HepG2 (cell line): ENCODE measurements around the gene PAQR7.

Experiments used
- CENPT ChIP-seq: sonication (generic); formaldehyde crosslinking; IDR thresholded peaks from 2 replicates; pipeline ENCODE4 v1.8.0; 2022; ENCODE audit warnings: low read depth, mild to moderate bottlenecking, moderate library complexity, missing genetic modification reagents
- HNRNPL ChIP-seq: fragments of 200-400 bp; formaldehyde crosslinking; IDR thresholded peaks from 2 replicates; pipeline ENCODE4 v1.6.1; 2017; ENCODE audit warnings: mild to moderate bottlenecking, low read depth, low read length
- MED1 ChIP-seq: sonication (generic); formaldehyde crosslinking; IDR thresholded peaks from 2 replicates; pipeline ENCODE4 v1.4.0; 2020; ENCODE audit warnings: missing genetic modification reagents
- MEIS2 ChIP-seq: sonication (generic); formaldehyde crosslinking; IDR thresholded peaks from 2 replicates; pipeline ENCODE4 v1.9.0; 2021; ENCODE audit warnings: mild to moderate bottlenecking, missing genetic modification reagents
- PATZ1 ChIP-seq: sonication (generic); formaldehyde crosslinking; IDR thresholded peaks from 2 replicates; pipeline ENCODE4 v1.4.0; 2020; ENCODE audit warnings: missing genetic modification reagents
- POLR2A ChIP-seq, 2 experiments: IDR thresholded peaks; 2 replicates each; pipeline ENCODE4 v1.6.1; 2011; ENCODE audit warnings: low read depth in 2 of 2, low read length in 2 of 2, mild to moderate bottlenecking in 1 of 2, moderate library complexity in 1 of 2; ENCODE audit not compliant: insufficient read depth in 1 of 2
- SAFB2 ChIP-seq: sonication (generic); formaldehyde crosslinking; IDR thresholded peaks from 2 replicates; pipeline ENCODE4 v1.5.1; 2020; ENCODE audit warnings: missing genetic modification reagents, low read depth, mild to moderate bottlenecking, borderline replicate concordance
- TBP ChIP-seq: sonication (generic); formaldehyde crosslinking; IDR thresholded peaks from 2 replicates; pipeline ENCODE4 v1.5.0; 2020; ENCODE audit warnings: missing genetic modification reagents
- THAP11 ChIP-seq: IDR thresholded peaks from 2 replicates; pipeline ENCODE4 v1.6.1; 2016; ENCODE audit warnings: missing biosample characterization, missing genetic modification reagents
- XBP1 ChIP-seq: sonication (generic); formaldehyde crosslinking; IDR thresholded peaks from 2 replicates; pipeline ENCODE4 v1.5.0; 2020; ENCODE audit warnings: missing genetic modification reagents
- ZBTB46 ChIP-seq: sonication (generic); formaldehyde crosslinking; IDR thresholded peaks from 2 replicates; pipeline ENCODE4 v1.4.0; 2020; ENCODE audit warnings: mild to moderate bottlenecking, missing genetic modification reagents, borderline replicate concordance
- ZNF7 ChIP-seq: IDR thresholded peaks from 2 replicates; pipeline ENCODE4 v1.6.1; 2016; ENCODE audit warnings: missing biosample characterization, missing genetic modification reagents
- ZSCAN5A ChIP-seq: sonication (generic); formaldehyde crosslinking; IDR thresholded peaks from 2 replicates; pipeline ENCODE4 v1.8.0; 2022; ENCODE audit warnings: mild to moderate bottlenecking, missing genetic modification reagents, borderline replicate concordance

- TF ChIP-seq THAP11 (no peak), XBP1 (CRISPR knock-in tag) (no peak), HNRNPL (no peak), PATZ1 (CRISPR knock-in tag) (no peak), MEIS2 (CRISPR knock-in tag) (no peak), POLR2A (IDR thresholded peaks at IDR 0.05; ENCODE audit: insufficient read depth in 1 of 2, low read depth in 2 of 2, low read length in 2 of 2) (no peak), ZNF7 (CRISPR knock-in tag) (no peak), MED1 (CRISPR knock-in tag) (no peak), ZBTB46 (no peak), SAFB2 (CRISPR knock-in tag) (no peak), TBP (no peak), ZSCAN5A (CRISPR knock-in tag) (no peak), CENPT (CRISPR knock-in tag) (no peak)
These were observed 47.6 kb upstream of the PAQR7 start for GRCh38 chr1:25922971-25923552.
